PC-3 (cell line): ENCODE data around the gene SLC22A4. TPM values are rescaled to one million over a fixed set of nuclear protein-coding genes. Genes with fewer than 3 reads are reported as not detected.

ENCODE experiments used
- ATAC-seq: fragments of 200-7000 bp; cut with Tn5 transposase; 2 replicates; pipeline ENCODE4 v1.9.1; 2020; ENCODE audit warnings: mild to moderate bottlenecking, moderate library complexity
- BruUV-seq: library from RNA; stranded (reverse); fragments of 400-500 nt; replicated peaks from 2 replicates; lab custom pipeline; 2021; lab: Mats Ljungman, UMichigan
- CTCF ChIA-PET: fragments of 300-600 bp; sonication (Branson Sonifier 250); formaldehyde crosslinking; loops from one replicate; lab custom pipeline; 2022; ENCODE audit warnings: antibody characterized with exemption; lab: Charles Lee
- POLR2A ChIA-PET: fragments of 300-600 bp; sonication (Branson Sonifier 250); formaldehyde crosslinking; loops from one replicate; lab custom pipeline; 2022; ENCODE audit warnings: antibody characterized with exemption; ENCODE audit not compliant: unreplicated experiment; lab: Charles Lee
- DNase-seq: peaks from one replicate; pipeline ENCODE4 v3.0.0-alpha.2; 2015
- H2AFZ ChIP-seq: fragments of 300-600 bp; sonication (generic); 2 replicates; pipeline ENCODE4 v1.6.0; 2016; ENCODE audit warnings: antibody characterized with exemption, low read length
- H3F3A ChIP-seq: fragments of 300-600 bp; sonication (generic); one replicate; pipeline ENCODE4 v1.6.0; 2017; ENCODE audit warnings: antibody characterized with exemption, low read length, control low read depth, mild to moderate bottlenecking; ENCODE audit not compliant: unreplicated experiment
- H3K27ac ChIP-seq: fragments of 300-600 bp; sonication (generic); 2 replicates; pipeline ENCODE4 v1.5.1; 2016; ENCODE audit warnings: mild to moderate bottlenecking, low read length
- H3K27me3 ChIP-seq: fragments of 300-600 bp; sonication (generic); 2 replicates; pipeline ENCODE4 v1.6.1; 2016; ENCODE audit warnings: low read length, mixed read lengths
- H3K36me3 ChIP-seq: fragments of 300-600 bp; sonication (generic); 2 replicates; pipeline ENCODE4 v1.6.1; 2016; ENCODE audit warnings: low read depth, mixed run types, low read length, mixed read lengths
- H3K4me1 ChIP-seq: fragments of 300-600 bp; sonication (generic); 2 replicates; pipeline ENCODE4 v1.5.1; 2016; ENCODE audit warnings: low read length; ENCODE audit not compliant: insufficient read depth
- H3K4me2 ChIP-seq: fragments of 300-600 bp; sonication (generic); 2 replicates; pipeline ENCODE4 v1.6.0; 2016; ENCODE audit warnings: low read length
- H3K4me3 ChIP-seq: fragments of 300-600 bp; sonication (generic); 2 replicates; pipeline ENCODE4 v1.5.1; 2016; ENCODE audit warnings: mild to moderate bottlenecking, low read length, mixed read lengths
- H3K79me2 ChIP-seq: fragments of 300-600 bp; sonication (generic); 2 replicates; pipeline ENCODE4 v1.6.1; 2017; ENCODE audit warnings: low read length, mixed read lengths
- H3K9ac ChIP-seq: fragments of 300-600 bp; sonication (generic); 2 replicates; pipeline ENCODE4 v1.6.0; 2016; ENCODE audit warnings: mild to moderate bottlenecking, low read length
- H3K9me2 ChIP-seq: fragments of 300-600 bp; sonication (generic); replicated peaks from 2 replicates; pipeline ENCODE4 v1.6.1; 2016; ENCODE audit warnings: mixed run types, low read length, mixed read lengths
- H3K9me3 ChIP-seq: fragments of 300-600 bp; sonication (generic); 2 replicates; pipeline ENCODE4 v1.6.1; 2016; ENCODE audit warnings: low read length, mixed read lengths
- H4K20me1 ChIP-seq: fragments of 300-600 bp; sonication (generic); 2 replicates; pipeline ENCODE4 v1.6.1; 2016; ENCODE audit warnings: low read length, mixed read lengths
- CTCF ChIP-seq: fragments of 300-600 bp; sonication (generic); conservative IDR thresholded peaks from 2 replicates; pipeline ENCODE4 v1.5.1; 2017; ENCODE audit warnings: antibody characterized with exemption, low read depth, mild to moderate bottlenecking, low read length
- EZH2 ChIP-seq: fragments of 300-600 bp; sonication (generic); IDR thresholded peaks from one replicate; pipeline ENCODE4 v1.6.1; 2017; ENCODE audit warnings: antibody characterized with exemption, mild to moderate bottlenecking, low read length; ENCODE audit not compliant: unreplicated experiment
- EZH2phosphoT487 ChIP-seq: fragments of 300-600 bp; sonication (generic); IDR thresholded peaks from 2 replicates; pipeline ENCODE4 v1.6.1; 2018; ENCODE audit warnings: mild to moderate bottlenecking, antibody characterized with exemption, low read length, borderline replicate concordance
- intact Hi-C: fragments of 100-400 bp; cut with micrococcal nuclease; formaldehyde crosslinking; loops from 2 replicates; pipeline ENCODE4 v1.9.0; 2023
- total RNA-seq: library from RNA; depleted of rRNA; stranded (reverse); fragments of >200 nt; gene quantifications from 2 replicates; pipeline ENCODE4 v1.2.3, GENCODE V29; 2014

Gene SLC22A4
- total RNA-seq, 1 experiment from 2014 or later, result 3.4 TPM

- intact Hi-C loops, result loop anchor here (2.0 kb wide), 1 partner anchor 77 kb away; the partner anchor contains the start of gene SLC22A4
- Histone ChIP-seq H3K36me3 (no peaks in the 10 kb centered on the region), H3K9ac (no peak overlapping the region)
Observed at GRCh38 chr5:132371603-132371994, 77.4 kb downstream of the SLC22A4 start.

GRCh38 chr5:132372127-132372526 lies 77.9 kb downstream of the SLC22A4 start:
- Histone ChIP-seq H3K4me2 (peak overlapping the region; percentile 97), H2AFZ (no peak overlapping the region), H3K27me3 (no peaks in the 10 kb centered on the region), H4K20me1 (no peaks in the 10 kb centered on the region), H3K9me2 (no peaks in the 10 kb centered on the region), H3K9me3 (no peaks in the 10 kb centered on the region), H3K27ac (peak overlapping the region; percentile 29), H3F3A (no peaks in the 10 kb centered on the region), H3K36me3 (no peaks in the 10 kb centered on the region), H3K4me3 (peak overlapping the region; percentile 97), H3K9ac (no peak overlapping the region), H3K4me1 (peaks cover 33% of the 10 kb centered on the region), H3K79me2 (peaks cover 79% of the 10 kb centered on the region)
- ChIA-PET CTCF (no interaction called here), POLR2A (no interaction called here)
- ATAC-seq (no peak), DNase-seq (no peak)
- intact Hi-C loops, result no loop called here
- no TSS peak for BruUV-seq
- TF ChIP-seq EZH2 (no peak), EZH2phosphoT487 (no peak)

More at GRCh38 chr5:132371603-132371994, 77.4 kb downstream of the SLC22A4 start:
- BruUV-seq, result no TSS peak
- POLR2A ChIA-PET, result no interaction called here
- H3F3A ChIP-seq, result no peaks in the 10 kb centered on the region
- no peak overlapping the region for H2AFZ ChIP-seq
- peak overlapping the region; percentile 97 for H3K4me2 ChIP-seq
- no peaks in the 10 kb centered on the region for H3K9me2 ChIP-seq
- no peaks in the 10 kb centered on the region for H4K20me1 ChIP-seq
- H3K4me3 ChIP-seq, result peak overlapping the region; percentile 97; the same call in 1 of the 2 replicates
- H3K4me1 ChIP-seq, result peaks cover 32% of the 10 kb centered on the region
- no peaks in the 10 kb centered on the region for H3K27me3 ChIP-seq
- TF ChIP-seq CTCF, result no peak
- no peak for TF ChIP-seq EZH2phosphoT487
- TF ChIP-seq EZH2, result no peak
- peaks cover 73% of the 10 kb centered on the region for H3K79me2 ChIP-seq
- DNase-seq (no peak), ATAC-seq (no peak)
- H3K27ac ChIP-seq, result peak overlapping the region; percentile 29
- no peaks in the 10 kb centered on the region for H3K9me3 ChIP-seq
- CTCF ChIA-PET, result no interaction called here

GRCh38 chr5:132372542-132372941 lies 78.3 kb downstream of the SLC22A4 start:
- ATAC-seq (no peak), DNase-seq (peak; percentile 8)
- H3K27me3 ChIP-seq, result no peaks in the 10 kb centered on the region
- TF ChIP-seq EZH2 (no peak), CTCF (no peak), EZH2phosphoT487 (no peak)
- H3F3A ChIP-seq, result no peaks in the 10 kb centered on the region
- H3K4me2 ChIP-seq, result peak overlapping the region; percentile 97
- no peaks in the 10 kb centered on the region for H3K36me3 ChIP-seq
- POLR2A ChIA-PET, result no interaction called here
- no peaks in the 10 kb centered on the region for H4K20me1 ChIP-seq
- no peak overlapping the region for H2AFZ ChIP-seq
- CTCF ChIA-PET, result no interaction called here
- intact Hi-C loops, result no loop called here
- BruUV-seq, result no TSS peak
- H3K27ac ChIP-seq, result peak overlapping the region; percentile 29
- peaks cover 83% of the 10 kb centered on the region for H3K79me2 ChIP-seq
- H3K9me3 ChIP-seq, result no peaks in the 10 kb centered on the region
- H3K9ac ChIP-seq, result no peak overlapping the region
- H3K9me2 ChIP-seq, result no peaks in the 10 kb centered on the region
- peak overlapping the region; percentile 97 for H3K4me3 ChIP-seq
- peaks cover 37% of the 10 kb centered on the region for H3K4me1 ChIP-seq
